ENCODE data around the gene SLC44A5. TPM values are rescaled to one million over a fixed set of nuclear protein-coding genes. Genes with fewer than 3 reads are reported as not detected.

Gene SLC44A5
- total and polyA plus RNA-seq, 2 donors from 2014 or later, result 0.66 to 5.0 TPM

- Histone ChIP-seq H3K9me3 (ENCODE audit: control insufficient read depth in 2 of 3, insufficient read depth in 1 of 3, low read length in 3 of 3) (no peaks in the 10 kb centered on the region), H3K36me3 (ENCODE audit: control insufficient read depth in 2 of 3, insufficient read depth in 3 of 3, low read length in 3 of 3) (no peaks in the 10 kb centered on the region), H3K27me3 (ENCODE audit: control insufficient read depth, insufficient read depth, low read length) (no peaks in the 10 kb centered on the region), H3K4me1 (ENCODE audit: control insufficient read depth in 2 of 3, insufficient read depth in 2 of 3, low read depth in 1 of 3, low read length in 3 of 3) (no peaks in the 10 kb centered on the region), H3K9ac (ENCODE audit: low read length in 3 of 3) (no peak overlapping the region), H3K4me3 (ENCODE audit: low read length in 3 of 3) (no peak overlapping the region), H3K27ac (ENCODE audit: low read depth in 2 of 2, low read length in 2 of 2) (no peak overlapping the region)
- FAIRE-seq, result no peak
- no peak for DNase-seq
- intact Hi-C loops (cut with DNase I), result no loop called here
- TF ChIP-seq CTCF (IDR thresholded peaks at IDR 0.05; ENCODE audit: borderline replicate concordance, extremely low read depth, insufficient read depth), result no peak
These were observed 210.2 kb downstream of the SLC44A5 start for GRCh38 chr1:75400716-75401115.

DNA sequence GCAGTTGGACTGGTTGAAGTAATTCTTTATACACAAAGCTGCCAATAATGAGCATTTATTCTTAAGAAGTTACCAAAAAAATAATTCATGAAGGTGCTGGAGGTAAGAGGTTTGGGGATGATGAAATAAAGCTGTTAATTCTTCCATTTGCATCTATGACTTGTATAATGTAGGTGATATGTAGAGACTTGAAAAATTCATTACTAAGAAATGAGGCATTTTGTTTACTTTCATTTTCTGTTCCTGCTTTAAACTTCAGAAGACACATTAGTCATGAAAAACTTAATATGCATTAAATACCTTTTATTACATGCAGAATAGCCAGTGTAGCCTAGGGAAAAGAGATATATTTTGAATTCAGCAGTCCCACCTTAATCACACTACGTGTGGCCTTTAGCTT lies 214.2 kb downstream of the SLC44A5 start:
- Histone ChIP-seq H3K4me1 (ENCODE audit: control insufficient read depth in 2 of 3, insufficient read depth in 2 of 3, low read depth in 1 of 3, low read length in 3 of 3) (no peaks in the 10 kb centered on the region), H3K36me3 (ENCODE audit: control insufficient read depth in 2 of 3, insufficient read depth in 3 of 3, low read length in 3 of 3) (no peaks in the 10 kb centered on the region), H3K9me3 (ENCODE audit: control insufficient read depth in 2 of 3, insufficient read depth in 1 of 3, low read length in 3 of 3) (peaks cover 0 to 6% (median 0%) of the 10 kb centered on the region in 3 donors), H3K4me3 (ENCODE audit: low read length in 3 of 3) (no peak overlapping the region), H3K9ac (ENCODE audit: low read length in 3 of 3) (no peak overlapping the region), H3K27ac (ENCODE audit: low read depth in 2 of 2, low read length in 2 of 2) (no peak overlapping the region), H3K27me3 (ENCODE audit: control insufficient read depth, insufficient read depth, low read length) (no peaks in the 10 kb centered on the region)
- no peak for TF ChIP-seq CTCF (IDR thresholded peaks at IDR 0.05; ENCODE audit: borderline replicate concordance, extremely low read depth, insufficient read depth)
- DNase-seq (no peak), FAIRE-seq (no peak)
- intact Hi-C loops (cut with DNase I), result no loop called here

GRCh38 chr1:75396260-75396659 lies 214.7 kb downstream of the SLC44A5 start:
- no peak for DNase-seq
- Histone ChIP-seq H3K9ac (ENCODE audit: low read length in 3 of 3) (no peak overlapping the region), H3K27me3 (ENCODE audit: control insufficient read depth, insufficient read depth, low read length) (no peaks in the 10 kb centered on the region), H3K36me3 (ENCODE audit: control insufficient read depth in 2 of 3, insufficient read depth in 3 of 3, low read length in 3 of 3) (no peaks in the 10 kb centered on the region), H3K4me1 (ENCODE audit: control insufficient read depth in 2 of 3, insufficient read depth in 2 of 3, low read depth in 1 of 3, low read length in 3 of 3) (no peaks in the 10 kb centered on the region), H3K9me3 (ENCODE audit: control insufficient read depth in 2 of 3, insufficient read depth in 1 of 3, low read length in 3 of 3) (peaks cover 0 to 6% (median 0%) of the 10 kb centered on the region in 3 donors), H3K4me3 (ENCODE audit: low read length in 3 of 3) (no peak overlapping the region), H3K27ac (ENCODE audit: low read depth in 2 of 2, low read length in 2 of 2) (no peak overlapping the region)
- no peak for TF ChIP-seq CTCF (IDR thresholded peaks at IDR 0.05; ENCODE audit: borderline replicate concordance, extremely low read depth, insufficient read depth)
- no peak for FAIRE-seq
- intact Hi-C loops (cut with DNase I), result no loop called here

Data from kidney (tissue), 14 donors.